Measurements from ENCODE around the gene LMBR1.
A peak's percentile ranks its signal among the peaks of the same experiment; 100 is the strongest.

Gene LMBR1

GRCh38 chr7:156731651-156732050 is 161.3 kb downstream of the LMBR1 start:
- in situ Hi-C loops (cut with MboI; ENCODE audit: low pct_unique_long_range_greater_than_20kb, low sequenced_read_pairs, unreplicated experiment): no loop called here
- no peak for TF ChIP-seq CTCF (IDR thresholded peaks at IDR 0.05; ENCODE audit: extremely low read depth, insufficient read depth, missing control alignments)
- no peak for DNase-seq (ENCODE audit: low spot score)

- TF ChIP-seq CTCF (IDR thresholded peaks at IDR 0.05; ENCODE audit: extremely low read depth, insufficient read depth, missing control alignments): no peak
- in situ Hi-C loops (cut with MboI; ENCODE audit: low pct_unique_long_range_greater_than_20kb, low sequenced_read_pairs, unreplicated experiment): no loop called here
- no peak for DNase-seq (ENCODE audit: low spot score)
Measured at GRCh38 chr7:156725936-156726335, 167.0 kb downstream of the LMBR1 start.

- DNase-seq (ENCODE audit: low spot score): no peak
- in situ Hi-C loops (cut with MboI; ENCODE audit: low pct_unique_long_range_greater_than_20kb, low sequenced_read_pairs, unreplicated experiment): no loop called here
- no peak for TF ChIP-seq CTCF (IDR thresholded peaks at IDR 0.05; ENCODE audit: extremely low read depth, insufficient read depth, missing control alignments)
Measured at GRCh38 chr7:156725073-156725472, 167.9 kb downstream of the LMBR1 start.

GRCh38 chr7:156722043-156722826 is 170.7 kb downstream of the LMBR1 start:
- no peak for DNase-seq (ENCODE audit: low spot score)
- in situ Hi-C loops (cut with MboI; ENCODE audit: low pct_unique_long_range_greater_than_20kb, low sequenced_read_pairs, unreplicated experiment): no loop called here

GRCh38 chr7:156703773-156704482 is 189.1 kb downstream of the LMBR1 start:
- no peak for TF ChIP-seq CTCF (IDR thresholded peaks at IDR 0.05; ENCODE audit: extremely low read depth, insufficient read depth, missing control alignments)
- peak; percentile 24 for DNase-seq (ENCODE audit: low spot score)
- in situ Hi-C loops (cut with MboI; ENCODE audit: low pct_unique_long_range_greater_than_20kb, low sequenced_read_pairs, unreplicated experiment): no loop called here

More at GRCh38 chr7:156722043-156722826, 170.7 kb downstream of the LMBR1 start:
- TF ChIP-seq CTCF (IDR thresholded peaks at IDR 0.05; ENCODE audit: extremely low read depth, insufficient read depth, missing control alignments): no peak

- in situ Hi-C loops (cut with MboI; ENCODE audit: low pct_unique_long_range_greater_than_20kb, low sequenced_read_pairs, unreplicated experiment): no loop called here
- no peak for DNase-seq (ENCODE audit: low spot score)
- no peak for TF ChIP-seq CTCF (IDR thresholded peaks at IDR 0.05; ENCODE audit: extremely low read depth, insufficient read depth, missing control alignments)
Measured at GRCh38 chr7:156703209-156703608, 189.8 kb downstream of the LMBR1 start.
